Measurements from ENCODE around the gene SOX30.
A peak's percentile ranks its signal among the peaks of the same experiment; 100 is the strongest.

SOX30 gene

DNA sequence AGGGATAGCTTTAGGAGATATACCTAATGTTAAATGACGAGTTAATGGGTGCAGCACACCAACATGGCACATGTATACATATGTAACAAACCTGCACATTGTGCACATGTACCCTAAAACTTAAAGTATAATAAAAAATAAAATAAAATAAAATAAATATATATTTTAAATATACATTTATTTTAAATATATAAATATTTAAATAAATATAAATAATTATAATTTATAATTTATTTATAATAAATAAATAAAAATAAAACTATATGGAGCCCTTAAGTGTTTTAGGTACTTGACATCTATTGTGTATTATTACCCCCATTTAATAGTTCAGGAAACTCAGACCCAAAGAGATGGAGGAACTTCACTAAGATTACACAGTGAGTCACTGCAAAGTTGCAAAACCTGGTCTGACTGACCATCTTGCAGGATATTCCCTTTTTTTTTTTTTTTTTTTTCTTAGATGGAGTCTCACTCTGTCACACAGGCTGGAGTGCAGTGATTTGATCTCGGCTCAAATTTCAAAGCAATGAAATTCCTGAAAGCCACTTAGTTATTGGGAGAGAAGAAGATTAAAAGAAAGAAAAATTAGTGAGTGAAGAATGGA is 13.3 kb upstream of the SOX30 start:
- Histone ChIP-seq H3K36me3 (ENCODE audit: control insufficient read depth in 2 of 2, insufficient read depth in 2 of 2, low read length in 2 of 2) (no peaks in the 10 kb centered on the region), H3K4me1 (ENCODE audit: control insufficient read depth in 2 of 2, insufficient read depth in 2 of 2, low read length in 2 of 2) (peaks cover 10 to 11% of the 10 kb centered on the region in 2 donors), H3K27ac (ENCODE audit: low read depth in 2 of 2, low read length in 2 of 2) (no peak overlapping the region), H3K4me3 (ENCODE audit: low read length in 2 of 2) (no peak overlapping the region), H3K27me3 (ENCODE audit: control insufficient read depth in 2 of 2, insufficient read depth in 2 of 2, low read length in 2 of 2) (no peaks in the 10 kb centered on the region), H3K9ac (ENCODE audit: low read depth in 1 of 2, low read length in 2 of 2) (no peak overlapping the region), H3K9me3 (ENCODE audit: control insufficient read depth in 2 of 2, low read length in 2 of 2) (no peaks in the 10 kb centered on the region)

DNA sequence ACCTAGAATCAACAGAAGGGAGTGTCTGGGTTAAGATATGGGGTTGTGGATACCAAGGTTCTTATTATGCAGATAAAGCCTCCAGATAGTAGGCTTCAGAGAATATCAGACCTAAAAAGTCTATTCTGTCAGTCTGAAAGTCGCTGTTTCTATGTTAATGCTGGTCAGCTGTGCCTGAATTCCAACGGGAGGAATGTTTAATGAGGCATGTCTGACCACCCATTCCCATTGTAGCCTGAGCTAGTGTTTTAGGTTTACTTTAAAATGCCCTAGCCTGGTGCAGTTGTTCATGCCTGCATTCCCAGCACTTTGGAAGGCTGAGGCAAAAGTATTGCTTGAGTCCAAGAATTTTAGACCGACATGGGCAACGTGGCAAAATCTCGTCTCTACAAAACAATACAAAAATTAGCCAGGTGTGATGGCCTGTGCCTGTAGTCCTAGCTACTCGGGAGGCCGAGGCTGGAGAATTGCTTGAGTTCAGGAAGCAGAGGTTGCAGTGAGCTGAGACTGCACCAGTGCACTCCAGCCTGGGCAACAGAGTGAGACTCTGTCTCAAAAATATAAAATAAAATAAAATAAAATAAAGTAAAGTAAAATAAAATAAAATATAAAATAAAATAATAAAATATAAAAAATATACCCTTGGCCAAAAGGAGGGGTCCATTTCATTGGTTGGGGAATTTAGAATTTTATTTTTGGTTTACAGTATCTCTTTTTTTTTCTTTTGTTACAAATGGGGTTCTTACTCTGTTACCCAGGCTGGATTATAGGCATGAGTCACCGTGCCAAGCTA is 7.8 kb upstream of the SOX30 start:
- H3K9ac ChIP-seq (ENCODE audit: low read depth in 1 of 2, low read length in 2 of 2), result no peak overlapping the region
- no peak overlapping the region for H3K4me3 ChIP-seq (ENCODE audit: low read length in 2 of 2)
- H3K4me1 ChIP-seq (ENCODE audit: control insufficient read depth in 2 of 2, insufficient read depth in 2 of 2, low read length in 2 of 2), result no peaks in the 10 kb centered on the region
- H3K9me3 ChIP-seq (ENCODE audit: control insufficient read depth in 2 of 2, low read length in 2 of 2), result no peaks in the 10 kb centered on the region
- H3K36me3 ChIP-seq (ENCODE audit: control insufficient read depth in 2 of 2, insufficient read depth in 2 of 2, low read length in 2 of 2), result no peaks in the 10 kb centered on the region
- H3K27me3 ChIP-seq (ENCODE audit: control insufficient read depth in 2 of 2, insufficient read depth in 2 of 2, low read length in 2 of 2), result no peaks in the 10 kb centered on the region
- H3K27ac ChIP-seq (ENCODE audit: low read depth in 2 of 2, low read length in 2 of 2), result no peak overlapping the region

DNA sequence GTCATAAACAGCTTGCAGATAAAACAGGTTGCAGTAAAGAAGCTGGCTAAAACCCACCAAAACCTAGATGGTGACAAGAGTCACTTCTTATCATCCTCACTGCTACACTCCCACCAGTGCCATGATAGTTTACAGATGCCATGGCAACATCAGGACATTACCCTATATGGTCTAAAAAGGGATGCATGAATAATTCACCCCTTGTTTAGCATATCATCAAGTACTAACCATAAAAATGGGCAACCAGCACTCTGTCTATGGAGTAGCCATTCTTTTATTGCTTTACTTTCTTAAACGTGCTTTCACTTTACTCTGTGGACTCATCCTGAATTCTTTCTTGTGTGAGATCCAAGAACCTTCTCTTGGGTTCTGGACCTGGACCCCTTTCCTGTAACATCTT is 6.7 kb upstream of the SOX30 start:
- Histone ChIP-seq H3K27me3 (ENCODE audit: control insufficient read depth in 2 of 2, insufficient read depth in 2 of 2, low read length in 2 of 2) (no peaks in the 10 kb centered on the region), H3K27ac (ENCODE audit: low read depth in 2 of 2, low read length in 2 of 2) (no peak overlapping the region), H3K9me3 (ENCODE audit: control insufficient read depth in 2 of 2, low read length in 2 of 2) (no peaks in the 10 kb centered on the region), H3K4me1 (ENCODE audit: control insufficient read depth in 2 of 2, insufficient read depth in 2 of 2, low read length in 2 of 2) (no peaks in the 10 kb centered on the region), H3K36me3 (ENCODE audit: control insufficient read depth in 2 of 2, insufficient read depth in 2 of 2, low read length in 2 of 2) (no peaks in the 10 kb centered on the region), H3K9ac (ENCODE audit: low read depth in 1 of 2, low read length in 2 of 2) (no peak overlapping the region), H3K4me3 (ENCODE audit: low read length in 2 of 2) (no peak overlapping the region)

DNA sequence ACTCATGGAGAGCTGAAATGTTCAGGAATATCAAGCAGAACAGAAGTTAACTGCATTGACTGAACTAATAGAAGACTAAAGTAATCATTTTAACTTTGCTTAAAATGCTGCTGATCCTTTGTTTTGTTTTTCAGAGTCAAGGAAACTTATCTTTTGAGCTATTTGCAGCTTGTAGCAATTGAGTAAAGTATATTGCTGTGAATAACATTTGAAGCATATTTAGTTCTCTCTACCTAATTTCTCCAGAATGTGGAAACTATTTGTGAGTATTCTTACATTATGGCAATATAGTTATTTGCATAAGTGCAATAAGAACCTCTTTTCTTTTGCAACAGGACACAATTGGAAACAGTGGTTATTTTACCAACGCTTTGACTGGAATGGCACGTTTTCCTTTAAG is 5.3 kb upstream of the SOX30 start:
- H3K4me3 ChIP-seq (ENCODE audit: low read length in 2 of 2), result no peak overlapping the region
- H3K9me3 ChIP-seq (ENCODE audit: control insufficient read depth in 2 of 2, low read length in 2 of 2), result no peaks in the 10 kb centered on the region
- H3K27me3 ChIP-seq (ENCODE audit: control insufficient read depth in 2 of 2, insufficient read depth in 2 of 2, low read length in 2 of 2), result no peaks in the 10 kb centered on the region
- no peak overlapping the region for H3K27ac ChIP-seq (ENCODE audit: low read depth in 2 of 2, low read length in 2 of 2)
- no peak overlapping the region for H3K9ac ChIP-seq (ENCODE audit: low read depth in 1 of 2, low read length in 2 of 2)
- H3K4me1 ChIP-seq (ENCODE audit: control insufficient read depth in 2 of 2, insufficient read depth in 2 of 2, low read length in 2 of 2), result no peaks in the 10 kb centered on the region
- H3K36me3 ChIP-seq (ENCODE audit: control insufficient read depth in 2 of 2, insufficient read depth in 2 of 2, low read length in 2 of 2), result no peaks in the 10 kb centered on the region

DNA sequence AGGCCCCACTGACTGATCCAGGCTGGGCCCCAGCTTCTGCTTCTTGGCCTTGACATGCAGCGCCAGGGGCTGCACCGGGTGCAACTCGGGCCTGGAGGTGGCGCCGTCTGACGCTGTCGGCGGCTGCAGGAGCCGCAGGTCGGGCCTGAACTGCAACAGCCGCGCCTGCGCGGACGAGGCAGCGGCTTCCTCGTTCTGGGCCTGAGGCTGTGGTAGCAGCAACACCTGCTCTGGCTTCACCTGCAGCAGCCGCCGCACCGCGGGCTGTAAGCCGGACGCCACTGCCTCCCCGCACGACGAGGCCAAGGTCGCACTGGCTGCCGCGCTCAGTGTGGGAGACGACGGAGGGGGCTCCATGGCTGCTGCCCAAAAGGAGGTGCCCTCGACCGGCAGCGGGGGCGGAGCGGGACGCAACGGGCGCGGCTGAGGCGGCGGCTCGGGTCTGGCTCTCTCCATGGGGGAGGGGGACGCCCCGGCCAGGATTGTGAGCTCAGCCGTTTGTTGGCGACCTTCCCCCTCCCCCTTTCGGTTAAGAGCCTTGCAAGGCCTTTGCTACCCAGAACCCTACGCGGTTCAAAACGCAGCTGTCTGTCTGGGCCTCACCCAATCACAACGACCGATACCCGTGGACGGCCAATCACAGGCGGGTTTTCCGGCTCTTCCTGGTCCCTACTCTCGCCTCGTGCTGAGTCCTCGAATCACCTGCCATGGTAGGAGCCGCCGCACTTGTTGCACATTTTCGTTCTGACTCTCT is 438 bp downstream of the SOX30 start:
- H3K4me1 ChIP-seq (ENCODE audit: control insufficient read depth in 2 of 2, insufficient read depth in 2 of 2, low read length in 2 of 2), result peaks cover 0 to 4% of the 10 kb centered on the region in 2 donors
- H3K9ac ChIP-seq (ENCODE audit: low read depth in 1 of 2, low read length in 2 of 2), result peak overlapping the region; percentile 63 to 76
- H3K9me3 ChIP-seq (ENCODE audit: control insufficient read depth in 2 of 2, low read length in 2 of 2), result no peaks in the 10 kb centered on the region
- peak overlapping the region; percentile 65 to 67 for H3K27ac ChIP-seq (ENCODE audit: low read depth in 2 of 2, low read length in 2 of 2)
- H3K4me3 ChIP-seq (ENCODE audit: low read length in 2 of 2), result peak overlapping the region; percentile 69 to 71
- H3K27me3 ChIP-seq (ENCODE audit: control insufficient read depth in 2 of 2, insufficient read depth in 2 of 2, low read length in 2 of 2), result no peaks in the 10 kb centered on the region
- no peaks in the 10 kb centered on the region for H3K36me3 ChIP-seq (ENCODE audit: control insufficient read depth in 2 of 2, insufficient read depth in 2 of 2, low read length in 2 of 2)

DNA sequence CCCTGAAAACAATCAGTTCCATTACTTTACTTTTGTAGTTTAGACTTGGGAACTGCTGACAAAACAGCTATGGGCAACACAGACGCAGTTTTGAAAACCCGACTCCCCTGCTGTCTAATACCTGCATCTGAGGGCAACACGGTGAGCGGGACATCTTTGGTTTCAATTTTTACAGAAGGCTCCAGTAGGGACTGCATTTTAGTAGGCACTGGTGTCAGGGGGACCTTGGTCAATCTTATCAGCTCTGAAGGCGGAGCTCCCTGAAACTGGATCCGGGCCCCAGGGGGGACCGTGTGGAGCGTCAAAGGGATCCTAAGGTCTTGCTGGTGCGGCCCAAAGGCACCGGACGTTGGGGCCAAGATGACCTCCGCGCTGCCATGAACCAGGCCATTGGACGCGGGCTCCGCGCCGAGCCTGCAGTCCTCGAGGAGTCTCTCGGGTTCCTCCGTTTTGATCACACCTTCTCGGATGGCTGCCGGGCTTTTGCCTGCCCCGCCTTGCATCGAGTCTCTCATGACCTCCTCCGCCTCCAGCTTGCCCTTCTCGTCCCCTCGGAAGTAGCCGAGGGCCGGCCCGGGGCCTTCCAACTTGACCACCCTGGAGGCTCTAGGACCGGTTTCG is 1.1 kb downstream of the SOX30 start:
- no peaks in the 10 kb centered on the region for H3K9me3 ChIP-seq (ENCODE audit: control insufficient read depth in 2 of 2, low read length in 2 of 2)
- H3K36me3 ChIP-seq (ENCODE audit: control insufficient read depth in 2 of 2, insufficient read depth in 2 of 2, low read length in 2 of 2), result no peaks in the 10 kb centered on the region
- H3K27me3 ChIP-seq (ENCODE audit: control insufficient read depth in 2 of 2, insufficient read depth in 2 of 2, low read length in 2 of 2), result no peaks in the 10 kb centered on the region
- peak overlapping the region in 1 of 2 donors; percentile 65 for H3K27ac ChIP-seq (ENCODE audit: low read depth in 2 of 2, low read length in 2 of 2)
- H3K4me1 ChIP-seq (ENCODE audit: control insufficient read depth in 2 of 2, insufficient read depth in 2 of 2, low read length in 2 of 2), result peaks cover 0 to 4% of the 10 kb centered on the region in 2 donors
- H3K9ac ChIP-seq (ENCODE audit: low read depth in 1 of 2, low read length in 2 of 2), result peak overlapping the region in 1 of 2 donors; percentile 76
- peak overlapping the region in 1 of 2 donors; percentile 69 for H3K4me3 ChIP-seq (ENCODE audit: low read length in 2 of 2)

DNA sequence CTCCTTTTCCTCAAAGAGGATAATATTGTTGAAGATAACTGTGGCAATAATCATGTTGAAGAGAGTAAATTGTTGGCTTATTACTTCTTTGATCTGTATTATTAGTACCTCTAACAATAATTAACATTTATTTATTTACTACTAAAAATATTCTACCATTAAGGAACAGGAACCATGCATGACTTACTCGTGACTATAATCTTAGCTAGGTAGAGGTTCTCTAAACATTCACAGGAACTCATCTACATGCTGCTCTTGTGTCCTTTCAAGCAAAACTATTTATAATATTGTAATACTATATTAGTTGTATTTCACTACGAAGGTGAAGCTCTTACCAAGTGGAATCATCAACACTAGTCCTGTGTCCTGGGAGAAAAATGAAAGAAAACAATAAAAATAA is 3.1 kb downstream of the SOX30 start:
- Histone ChIP-seq H3K27me3 (ENCODE audit: control insufficient read depth in 2 of 2, insufficient read depth in 2 of 2, low read length in 2 of 2) (no peaks in the 10 kb centered on the region), H3K4me1 (ENCODE audit: control insufficient read depth in 2 of 2, insufficient read depth in 2 of 2, low read length in 2 of 2) (peaks cover 0 to 4% of the 10 kb centered on the region in 2 donors), H3K4me3 (ENCODE audit: low read length in 2 of 2) (no peak overlapping the region), H3K9ac (ENCODE audit: low read depth in 1 of 2, low read length in 2 of 2) (no peak overlapping the region), H3K36me3 (ENCODE audit: control insufficient read depth in 2 of 2, insufficient read depth in 2 of 2, low read length in 2 of 2) (no peaks in the 10 kb centered on the region), H3K27ac (ENCODE audit: low read depth in 2 of 2, low read length in 2 of 2) (no peak overlapping the region), H3K9me3 (ENCODE audit: control insufficient read depth in 2 of 2, low read length in 2 of 2) (no peaks in the 10 kb centered on the region)

DNA sequence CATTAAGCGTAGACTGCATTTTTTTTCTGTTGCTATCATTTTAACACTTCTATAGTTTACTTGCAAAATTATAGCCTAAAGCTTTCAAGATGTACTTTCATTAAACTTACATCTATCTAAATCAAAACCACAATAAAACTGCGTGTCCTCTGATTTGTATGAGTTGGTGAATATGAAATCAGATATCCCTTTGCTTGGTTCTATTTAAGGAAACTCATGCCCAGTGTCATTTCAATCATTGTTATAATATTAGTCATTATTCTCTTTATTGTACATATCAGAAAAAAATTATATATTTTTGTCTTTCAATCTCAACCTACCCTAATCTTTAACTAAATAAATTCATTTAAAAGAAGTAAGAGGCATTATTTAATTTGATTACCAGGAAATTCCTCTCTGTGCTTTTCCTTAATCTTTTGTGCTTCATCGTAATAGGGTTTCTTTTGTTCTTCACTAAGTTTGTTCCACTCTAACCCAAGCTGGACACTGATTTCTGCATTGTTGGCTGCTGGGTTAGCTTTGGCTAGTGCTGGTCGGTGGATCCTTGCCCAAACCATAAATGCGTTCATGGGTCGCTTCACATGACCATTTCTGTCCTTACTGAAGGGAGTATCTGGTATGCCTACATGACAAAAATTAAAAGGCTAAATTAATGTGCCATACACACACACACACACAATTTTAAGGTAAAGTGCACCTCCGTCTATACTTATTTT is 3.8 kb downstream of the SOX30 start:
- no peak overlapping the region for H3K4me3 ChIP-seq (ENCODE audit: low read length in 2 of 2)
- H3K9ac ChIP-seq (ENCODE audit: low read depth in 1 of 2, low read length in 2 of 2), result no peak overlapping the region
- no peaks in the 10 kb centered on the region for H3K27me3 ChIP-seq (ENCODE audit: control insufficient read depth in 2 of 2, insufficient read depth in 2 of 2, low read length in 2 of 2)
- no peak overlapping the region for H3K27ac ChIP-seq (ENCODE audit: low read depth in 2 of 2, low read length in 2 of 2)
- H3K4me1 ChIP-seq (ENCODE audit: control insufficient read depth in 2 of 2, insufficient read depth in 2 of 2, low read length in 2 of 2), result peaks cover 0 to 4% of the 10 kb centered on the region in 2 donors
- no peaks in the 10 kb centered on the region for H3K36me3 ChIP-seq (ENCODE audit: control insufficient read depth in 2 of 2, insufficient read depth in 2 of 2, low read length in 2 of 2)
- no peaks in the 10 kb centered on the region for H3K9me3 ChIP-seq (ENCODE audit: control insufficient read depth in 2 of 2, low read length in 2 of 2)

DNA sequence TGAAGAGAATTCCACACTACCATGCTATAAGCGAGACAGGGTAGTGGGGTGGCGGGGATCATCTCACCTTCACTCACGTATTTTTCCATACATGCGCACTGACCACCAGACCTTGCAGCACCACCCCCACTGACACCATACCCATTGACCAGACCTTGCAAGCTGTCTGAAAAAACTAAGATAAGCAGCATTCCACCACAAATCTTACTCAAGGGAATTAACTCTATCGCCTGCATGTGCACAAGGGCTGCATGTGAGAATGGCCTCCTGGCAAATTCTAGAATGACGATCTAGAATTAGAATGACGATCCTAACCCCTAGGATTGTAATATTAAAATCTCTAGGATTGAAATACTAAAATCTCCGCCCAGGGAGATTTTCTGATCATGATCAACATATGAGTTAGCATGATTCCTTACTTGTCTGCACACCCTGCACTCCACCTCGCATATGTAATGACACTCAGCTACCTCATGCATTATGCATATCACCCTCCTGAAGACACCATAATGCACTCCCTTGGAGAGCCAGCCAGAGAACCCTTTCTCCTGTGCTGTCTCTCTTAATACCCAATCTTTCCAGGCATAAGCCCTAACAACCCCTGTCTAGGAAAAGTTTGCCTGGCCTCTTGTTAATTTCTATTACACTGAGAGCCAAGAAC is 11.7 kb downstream of the SOX30 start:
- Histone ChIP-seq H3K27ac (ENCODE audit: low read depth in 2 of 2, low read length in 2 of 2) (no peak overlapping the region), H3K36me3 (ENCODE audit: control insufficient read depth in 2 of 2, insufficient read depth in 2 of 2, low read length in 2 of 2) (no peaks in the 10 kb centered on the region), H3K4me1 (ENCODE audit: control insufficient read depth in 2 of 2, insufficient read depth in 2 of 2, low read length in 2 of 2) (no peaks in the 10 kb centered on the region), H3K9ac (ENCODE audit: low read depth in 1 of 2, low read length in 2 of 2) (no peak overlapping the region), H3K9me3 (ENCODE audit: control insufficient read depth in 2 of 2, low read length in 2 of 2) (no peaks in the 10 kb centered on the region), H3K4me3 (ENCODE audit: low read length in 2 of 2) (no peak overlapping the region), H3K27me3 (ENCODE audit: control insufficient read depth in 2 of 2, insufficient read depth in 2 of 2, low read length in 2 of 2) (no peaks in the 10 kb centered on the region)

Measured in mucosa of rectum (tissue), 2 donors.